ENCODE measurements around the gene CDC45. TPM values are rescaled to one million over a fixed set of nuclear protein-coding genes. Genes with fewer than 3 reads are reported as not detected.

The CDC45 gene
- total and polyA plus RNA-seq, 2 of the 13 experiments (the other 11 are each of a cell fraction or from before 2014, with no cell fraction given): 14.4 to 36.3 TPM

DNA sequence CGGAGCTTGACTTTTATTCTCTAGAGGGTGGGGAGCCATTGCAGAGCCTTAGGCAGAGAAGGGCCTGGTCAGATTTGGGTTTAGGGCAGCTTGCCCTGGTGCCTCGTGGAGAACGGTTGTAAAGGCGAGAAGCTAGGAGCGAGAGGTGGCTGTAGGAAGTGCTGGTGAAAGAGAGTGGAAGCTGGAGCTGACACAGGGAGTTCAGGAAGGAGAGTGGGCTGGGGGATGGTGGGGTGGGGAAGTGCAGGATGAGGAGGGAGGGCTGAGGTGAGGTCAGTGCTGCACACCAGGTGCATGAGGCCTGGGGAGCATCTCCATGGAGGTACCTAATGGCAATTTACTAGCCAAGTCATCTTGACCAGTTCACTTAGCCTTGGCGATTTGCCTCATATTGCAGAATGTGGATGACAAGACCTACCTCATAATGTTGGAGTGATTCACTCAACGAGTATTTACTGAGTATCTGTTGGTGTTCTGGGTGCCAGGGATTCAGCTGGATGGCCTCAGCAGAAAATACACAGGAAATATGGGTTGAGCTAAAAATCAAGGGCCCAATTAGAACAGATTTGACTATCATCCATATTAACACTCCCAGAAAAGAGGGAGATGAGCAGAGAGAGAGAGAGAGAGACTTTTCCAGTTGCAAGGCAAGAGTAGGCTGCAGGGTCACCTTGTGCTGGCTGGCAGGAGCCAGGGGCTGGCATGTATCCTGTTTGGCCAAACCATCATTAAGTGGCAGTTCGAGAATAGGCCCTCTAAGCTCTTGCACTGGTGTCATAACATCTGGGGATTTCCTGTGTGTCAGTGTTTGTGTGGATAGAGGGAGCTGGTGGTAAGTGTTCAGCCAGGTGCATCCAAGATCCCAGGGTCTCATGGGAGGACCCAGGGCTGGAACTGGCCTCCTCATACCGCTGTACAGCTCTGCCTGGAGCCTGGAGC is 88.9 kb downstream of the CDC45 start:
- H3K27ac ChIP-seq (ENCODE audit: extremely low read length, insufficient read depth, low read length): no peak overlapping the region
- H3K4me1 ChIP-seq (ENCODE audit: insufficient read depth, low read length): no peaks in the 10 kb centered on the region
- intact Hi-C loops (cut with micrococcal nuclease; ENCODE audit: unreplicated experiment) (no loop called here), in situ Hi-C loops (cut with HindIII; ENCODE audit: extremely low pct_ligation_motif_present, low pct_unique_long_range_greater_than_20kb) (no loop called here)
- H4K20me1 ChIP-seq (ENCODE audit: insufficient read depth, low read length): no peaks in the 10 kb centered on the region
- no peaks in the 10 kb centered on the region for H3K9me3 ChIP-seq (ENCODE audit: low read length)
- H3K4me2 ChIP-seq (ENCODE audit: low read depth, low read length): no peak overlapping the region
- H3K4me3 ChIP-seq (replicated peaks in 1 of 3; ENCODE audit: insufficient read depth in 1 of 3, low read depth in 2 of 3, low read length in 3 of 3): no peak overlapping the region
- peaks cover 3 to 30% of the 10 kb centered on the region in 2 experiments; a peak in 4 of 5 replicates for H3K27me3 ChIP-seq (ENCODE audit: control insufficient read depth in 1 of 2, insufficient read depth in 2 of 2, low read length in 2 of 2)
- TF ChIP-seq MAZ (IDR thresholded peaks at IDR 0.05; ENCODE audit: borderline replicate concordance, low read depth, low read length) (no peak), MAZ (CRISPR knock-in tag; IDR thresholded peaks at IDR 0.05; ENCODE audit: low read depth) (no peak), ZMAT3 (CRISPR knock-in tag; conservative IDR thresholded peaks at IDR 0.05) (no peak), ZNF761 (CRISPR knock-in tag; conservative IDR thresholded peaks at IDR 0.05) (no peak), ZBTB10 (CRISPR knock-in tag; IDR thresholded peaks at IDR 0.05; ENCODE audit: borderline replicate concordance) (no peak), ZNF816 (CRISPR knock-in tag; IDR thresholded peaks at IDR 0.05; ENCODE audit: borderline replicate concordance) (no peak), ZNF660 (CRISPR knock-in tag; IDR thresholded peaks at IDR 0.05; ENCODE audit: borderline replicate concordance, low read depth) (no peak), MLX (CRISPR knock-in tag; IDR thresholded peaks at IDR 0.05) (no peak)
- TF ChIP-seq, protein P1, sequence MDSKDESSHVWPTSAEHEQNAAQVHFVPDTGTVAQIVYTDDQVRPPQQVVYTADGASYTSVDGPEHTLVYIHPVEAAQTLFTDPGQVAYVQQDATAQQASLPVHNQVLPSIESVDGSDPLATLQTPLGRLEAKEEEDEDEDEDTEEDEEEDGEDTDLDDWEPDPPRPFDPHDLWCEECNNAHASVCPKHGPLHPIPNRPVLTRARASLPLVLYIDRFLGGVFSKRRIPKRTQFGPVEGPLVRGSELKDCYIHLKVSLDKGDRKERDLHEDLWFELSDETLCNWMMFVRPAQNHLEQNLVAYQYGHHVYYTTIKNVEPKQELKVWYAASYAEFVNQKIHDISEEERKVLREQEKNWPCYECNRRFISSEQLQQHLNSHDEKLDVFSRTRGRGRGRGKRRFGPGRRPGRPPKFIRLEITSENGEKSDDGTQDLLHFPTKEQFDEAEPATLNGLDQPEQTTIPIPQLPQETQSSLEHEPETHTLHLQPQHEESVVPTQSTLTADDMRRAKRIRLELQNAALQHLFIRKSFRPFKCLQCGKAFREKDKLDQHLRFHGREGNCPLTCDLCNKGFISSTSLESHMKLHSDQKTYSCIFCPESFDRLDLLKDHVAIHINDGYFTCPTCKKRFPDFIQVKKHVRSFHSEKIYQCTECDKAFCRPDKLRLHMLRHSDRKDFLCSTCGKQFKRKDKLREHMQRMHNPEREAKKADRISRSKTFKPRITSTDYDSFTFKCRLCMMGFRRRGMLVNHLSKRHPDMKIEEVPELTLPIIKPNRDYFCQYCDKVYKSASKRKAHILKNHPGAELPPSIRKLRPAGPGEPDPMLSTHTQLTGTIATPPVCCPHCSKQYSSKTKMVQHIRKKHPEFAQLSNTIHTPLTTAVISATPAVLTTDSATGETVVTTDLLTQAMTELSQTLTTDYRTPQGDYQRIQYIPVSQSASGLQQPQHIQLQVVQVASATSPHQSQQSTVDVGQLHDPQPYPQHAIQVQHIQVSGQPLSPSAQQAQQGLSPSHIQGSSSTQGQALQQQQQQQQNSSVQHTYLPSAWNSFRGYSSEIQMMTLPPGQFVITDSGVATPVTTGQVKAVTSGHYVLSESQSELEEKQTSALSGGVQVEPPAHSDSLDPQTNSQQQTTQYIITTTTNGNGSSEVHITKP (CRISPR knock-in tag; IDR thresholded peaks at IDR 0.05; ENCODE audit: low read depth): no peak
- ATAC-seq: no peak
- H3K36me3 ChIP-seq (replicated peaks in 1 of 2; ENCODE audit: control insufficient read depth in 1 of 2, insufficient read depth in 2 of 2, low read length in 2 of 2): no peaks in the 10 kb centered on the region
- FAIRE-seq: no peak
- DNase-seq (ENCODE audit: low spot score): no peak
- BruUV-seq (replicated peaks): no TSS peak
- POLR2A ChIA-PET: no interaction called here
- H2AFZ ChIP-seq (ENCODE audit: low read length): no peak overlapping the region
- CTCF ChIA-PET (ENCODE audit: low intra/inter-chr PET ratio, low total read pairs): no interaction called here
- H3K79me2 ChIP-seq (ENCODE audit: insufficient read depth, low read length): no peaks in the 10 kb centered on the region
- 7% methylated on average over 8 of the region's 9 CpGs for WGBS (ENCODE audit: low lambda C conversion rate)
- H3K9ac ChIP-seq (ENCODE audit: insufficient read depth, low read depth, low read length): no peak overlapping the region

All from HepG2 (cell line).